SK-N-DZ (cell line): Measurements from ENCODE around the gene OPRL1.

Experiments used
- DNase-seq: peaks from one replicate; pipeline ENCODE4 v3.0.0-alpha.2; 2015; ENCODE audit warnings: low spot score
- small RNA-seq, 2 experiments: library from RNA; depleted of rRNA; stranded (forward); fragments of <200 nt; gene quantifications; one replicate each; pipeline ENCODE3, GENCODE V24; 2014

OPRL1 gene

GRCh38 chr20:64140061-64140931 lies 60.4 kb downstream of the OPRL1 start:
- no peak for DNase-seq

DNA sequence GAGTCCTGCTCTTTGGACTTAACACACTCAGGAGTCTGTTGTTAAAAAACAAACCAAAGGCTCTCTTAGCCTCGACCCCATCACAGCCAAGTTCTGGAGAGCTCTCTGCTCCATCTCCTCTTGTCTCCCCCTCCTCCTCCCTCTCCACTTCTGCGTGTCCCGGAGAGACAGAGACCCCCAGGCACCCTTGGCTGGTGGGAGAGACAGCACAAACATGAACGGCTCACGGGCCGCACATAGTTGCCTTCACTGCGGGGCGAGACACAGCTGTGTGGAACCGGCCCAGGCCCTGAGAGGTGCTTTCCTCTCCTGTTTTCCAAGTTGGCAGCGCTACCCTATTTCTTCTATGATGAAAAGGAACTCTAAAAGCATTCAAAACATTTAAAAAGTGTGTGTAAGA lies 61.1 kb downstream of the OPRL1 start:
- DNase-seq = no peak

GRCh38 chr20:64142590-64142989 lies 62.7 kb downstream of the OPRL1 start:
- no peak for DNase-seq

- DNase-seq = no peak
Measured at GRCh38 chr20:64143018-64143801, 63.3 kb downstream of the OPRL1 start.

GRCh38 chr20:64144144-64144912 lies 64.4 kb downstream of the OPRL1 start:
- no peak for DNase-seq

DNA sequence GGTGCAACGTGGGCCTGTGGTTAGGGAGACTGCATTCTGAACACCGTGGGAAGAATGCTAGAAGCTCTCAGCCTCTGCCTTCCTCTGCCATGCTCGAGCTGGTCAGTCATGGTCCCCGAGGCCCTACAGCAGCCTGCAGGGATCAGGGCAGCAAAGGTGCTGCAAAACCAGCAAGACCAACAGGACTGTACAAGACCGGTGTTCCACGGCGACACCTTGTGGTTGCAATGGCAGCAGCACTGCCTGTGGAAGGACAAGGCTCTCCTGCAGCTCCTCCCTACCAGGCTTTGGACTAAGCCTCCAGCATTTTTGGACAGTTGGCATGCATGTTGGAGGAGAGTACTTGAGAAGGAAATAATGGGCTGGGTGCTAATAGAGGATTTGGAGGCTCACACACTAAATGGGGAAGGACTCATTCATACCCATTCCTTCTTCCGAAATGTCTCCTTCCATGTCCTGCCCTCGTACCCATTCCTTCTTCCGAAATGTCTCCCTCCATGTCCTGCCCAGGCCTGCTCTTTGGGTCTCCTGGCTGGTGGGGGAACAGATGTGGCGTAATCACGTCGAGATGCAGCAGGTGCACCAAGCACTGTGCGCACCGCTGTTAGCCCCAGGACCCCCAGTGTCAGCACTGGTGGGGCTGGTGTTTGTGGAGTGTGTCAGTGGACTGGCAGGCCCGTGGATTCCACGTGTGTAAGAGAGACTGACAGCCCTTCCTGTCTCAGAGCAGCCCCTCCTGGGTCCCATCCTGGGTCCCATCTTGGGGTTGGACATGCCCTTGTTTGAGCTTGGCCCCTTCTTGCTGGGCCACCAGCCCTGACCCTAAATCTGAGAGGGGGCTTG lies 65.8 kb downstream of the OPRL1 start:
- peak; percentile 61 for DNase-seq

GRCh38 chr20:64146301-64146935 lies 66.5 kb downstream of the OPRL1 start:
- DNase-seq = peak; percentile 99

GRCh38 chr20:64146936-64147477 lies 67.1 kb downstream of the OPRL1 start:
- DNase-seq = peak; percentile 89

DNA sequence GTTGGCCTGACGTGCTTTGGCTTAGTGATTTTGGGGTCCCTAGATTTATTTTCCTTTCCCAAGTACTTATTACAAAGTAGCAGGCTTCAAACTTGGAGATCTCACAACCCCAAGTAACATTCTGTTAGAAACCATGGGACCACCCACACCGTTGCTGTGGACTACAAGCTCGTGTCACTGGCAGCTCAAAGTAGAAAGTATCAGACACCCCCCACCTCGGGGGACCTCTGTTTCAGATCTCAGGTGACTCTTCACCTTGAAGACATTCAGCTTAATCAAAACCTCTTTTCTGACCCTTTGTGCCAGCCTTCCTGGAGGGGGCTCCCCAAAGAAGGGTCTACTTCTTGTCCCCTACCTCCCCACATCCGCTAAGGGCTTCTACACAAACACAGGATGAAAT lies 68.7 kb downstream of the OPRL1 start:
- no peak for DNase-seq

DNA sequence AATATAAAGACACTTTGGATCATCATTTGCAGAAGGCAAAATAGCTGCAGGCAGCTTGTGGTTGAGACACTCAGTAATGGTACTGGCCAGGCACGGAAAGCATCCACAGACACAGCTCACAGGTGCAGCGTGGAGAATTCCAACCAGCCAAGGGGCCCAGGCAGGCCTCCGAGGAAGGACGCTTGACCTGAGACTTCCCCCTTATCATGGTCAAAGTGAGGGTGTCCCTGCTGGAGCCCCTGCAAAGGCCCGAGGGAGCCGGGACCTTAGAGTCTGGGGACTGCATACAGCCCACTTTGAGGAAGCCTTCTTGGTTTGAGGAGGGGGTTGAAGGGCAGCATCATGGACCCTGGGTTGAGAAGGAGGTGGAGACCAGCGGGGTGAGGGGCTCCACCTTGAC lies 69.3 kb downstream of the OPRL1 start:
- no peak for DNase-seq

DNA sequence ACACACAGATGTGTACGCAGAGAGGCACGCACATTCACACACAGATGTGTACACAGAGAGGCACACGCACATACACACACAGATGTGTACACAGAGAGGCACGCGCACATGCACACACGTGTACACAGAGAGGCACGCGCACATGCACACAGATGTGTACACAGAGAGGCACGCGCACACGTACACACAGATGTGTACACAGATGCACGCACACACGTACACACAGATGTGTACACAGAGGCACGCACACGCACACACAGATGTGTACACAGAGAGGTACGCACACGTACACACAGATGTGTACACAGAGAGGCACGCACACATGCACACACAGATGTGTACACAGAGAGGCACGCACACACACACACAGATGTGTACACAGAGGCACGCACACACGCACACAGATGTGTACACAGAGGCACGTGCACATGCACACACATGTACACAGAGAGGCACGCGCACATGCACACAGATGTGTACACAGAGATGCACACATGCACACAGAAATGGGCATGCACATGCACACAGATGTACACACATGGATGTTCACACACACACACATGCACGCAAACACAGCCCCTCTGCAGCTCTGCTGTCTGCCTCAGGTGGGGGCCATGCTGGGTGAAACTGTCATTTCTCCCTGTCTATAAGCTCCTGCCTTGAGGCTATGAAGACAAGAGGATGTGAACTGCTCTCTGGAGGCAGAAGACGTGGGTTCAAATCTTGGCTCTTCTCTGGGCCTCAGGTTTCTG lies 70.1 kb downstream of the OPRL1 start:
- no peak for DNase-seq

Small RNAs within 50 kb of the gene (small RNA-seq; reads per million reads assigned to genes)
- gene AL355803.1 = 0 reads per million in 2 experiments
- gene MIR6813 = 0 to 0.04 reads per million in 2 experiments
